ENCODE results near the gene DCDC2B. TPM values are rescaled to one million over a fixed set of nuclear protein-coding genes. Genes with fewer than 3 reads are reported as not detected.

The DCDC2B gene
- total and polyA plus RNA-seq, 9 of the 15 experiments (the other 6 are each of a cell fraction or from before 2014, with no cell fraction given), result not detected

DNA sequence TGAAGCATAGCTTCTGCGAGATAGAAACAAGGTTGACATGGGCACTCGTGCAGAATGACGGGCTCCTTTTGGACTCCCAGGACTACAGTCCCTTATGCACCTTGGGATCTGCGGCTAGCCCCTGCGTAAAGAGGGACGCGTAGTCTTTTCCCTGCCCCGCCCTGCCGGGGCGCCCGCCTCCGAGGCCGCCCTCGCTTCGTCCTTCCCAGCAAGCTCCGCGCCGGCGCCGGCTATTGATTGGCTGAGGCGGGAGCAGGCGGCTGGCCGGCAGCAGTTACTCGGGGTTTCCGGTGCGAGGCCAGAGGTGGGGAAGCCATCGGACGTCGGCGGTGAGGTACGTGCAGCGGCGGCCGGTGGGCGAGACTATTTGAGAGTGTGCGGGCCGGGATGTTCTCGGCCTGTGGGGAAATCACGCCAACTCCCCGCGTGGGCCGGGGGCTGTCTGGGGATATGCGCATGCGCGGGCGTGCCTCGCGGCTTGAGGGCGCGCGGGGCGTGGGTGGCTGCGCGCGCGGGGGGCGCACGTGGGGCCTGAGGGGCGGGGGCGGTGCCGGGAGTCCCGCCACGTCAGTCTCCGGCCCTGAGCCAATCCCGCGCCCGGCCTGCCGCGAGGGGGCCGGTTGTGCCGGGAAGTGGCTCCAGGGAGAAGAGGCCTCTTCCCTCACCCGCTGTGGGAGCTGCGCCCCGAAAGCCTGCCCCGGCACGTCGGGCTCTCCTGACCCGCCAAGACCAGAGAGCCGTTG, 29.3 kb upstream of the DCDC2B start, which contains the start of gene TXLNA (continued):
- TF ChIP-seq, protein P1, sequence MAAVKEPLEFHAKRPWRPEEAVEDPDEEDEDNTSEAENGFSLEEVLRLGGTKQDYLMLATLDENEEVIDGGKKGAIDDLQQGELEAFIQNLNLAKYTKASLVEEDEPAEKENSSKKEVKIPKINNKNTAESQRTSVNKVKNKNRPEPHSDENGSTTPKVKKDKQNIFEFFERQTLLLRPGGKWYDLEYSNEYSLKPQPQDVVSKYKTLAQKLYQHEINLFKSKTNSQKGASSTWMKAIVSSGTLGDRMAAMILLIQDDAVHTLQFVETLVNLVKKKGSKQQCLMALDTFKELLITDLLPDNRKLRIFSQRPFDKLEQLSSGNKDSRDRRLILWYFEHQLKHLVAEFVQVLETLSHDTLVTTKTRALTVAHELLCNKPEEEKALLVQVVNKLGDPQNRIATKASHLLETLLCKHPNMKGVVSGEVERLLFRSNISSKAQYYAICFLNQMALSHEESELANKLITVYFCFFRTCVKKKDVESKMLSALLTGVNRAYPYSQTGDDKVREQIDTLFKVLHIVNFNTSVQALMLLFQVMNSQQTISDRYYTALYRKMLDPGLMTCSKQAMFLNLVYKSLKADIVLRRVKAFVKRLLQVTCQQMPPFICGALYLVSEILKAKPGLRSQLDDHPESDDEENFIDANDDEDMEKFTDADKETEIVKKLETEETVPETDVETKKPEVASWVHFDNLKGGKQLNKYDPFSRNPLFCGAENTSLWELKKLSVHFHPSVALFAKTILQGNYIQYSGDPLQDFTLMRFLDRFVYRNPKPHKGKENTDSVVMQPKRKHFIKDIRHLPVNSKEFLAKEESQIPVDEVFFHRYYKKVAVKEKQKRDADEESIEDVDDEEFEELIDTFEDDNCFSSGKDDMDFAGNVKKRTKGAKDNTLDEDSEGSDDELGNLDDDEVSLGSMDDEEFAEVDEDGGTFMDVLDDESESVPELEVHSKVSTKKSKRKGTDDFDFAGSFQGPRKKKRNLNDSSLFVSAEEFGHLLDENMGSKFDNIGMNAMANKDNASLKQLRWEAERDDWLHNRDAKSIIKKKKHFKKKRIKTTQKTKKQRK (IDR thresholded peaks at IDR 0.05; ENCODE audit: borderline replicate concordance, low read depth, low read length), result no peak
- TF ChIP-seq TARDBP (IDR thresholded peaks at IDR 0.05), result peak; percentile 98
- TF ChIP-seq, protein P2, sequence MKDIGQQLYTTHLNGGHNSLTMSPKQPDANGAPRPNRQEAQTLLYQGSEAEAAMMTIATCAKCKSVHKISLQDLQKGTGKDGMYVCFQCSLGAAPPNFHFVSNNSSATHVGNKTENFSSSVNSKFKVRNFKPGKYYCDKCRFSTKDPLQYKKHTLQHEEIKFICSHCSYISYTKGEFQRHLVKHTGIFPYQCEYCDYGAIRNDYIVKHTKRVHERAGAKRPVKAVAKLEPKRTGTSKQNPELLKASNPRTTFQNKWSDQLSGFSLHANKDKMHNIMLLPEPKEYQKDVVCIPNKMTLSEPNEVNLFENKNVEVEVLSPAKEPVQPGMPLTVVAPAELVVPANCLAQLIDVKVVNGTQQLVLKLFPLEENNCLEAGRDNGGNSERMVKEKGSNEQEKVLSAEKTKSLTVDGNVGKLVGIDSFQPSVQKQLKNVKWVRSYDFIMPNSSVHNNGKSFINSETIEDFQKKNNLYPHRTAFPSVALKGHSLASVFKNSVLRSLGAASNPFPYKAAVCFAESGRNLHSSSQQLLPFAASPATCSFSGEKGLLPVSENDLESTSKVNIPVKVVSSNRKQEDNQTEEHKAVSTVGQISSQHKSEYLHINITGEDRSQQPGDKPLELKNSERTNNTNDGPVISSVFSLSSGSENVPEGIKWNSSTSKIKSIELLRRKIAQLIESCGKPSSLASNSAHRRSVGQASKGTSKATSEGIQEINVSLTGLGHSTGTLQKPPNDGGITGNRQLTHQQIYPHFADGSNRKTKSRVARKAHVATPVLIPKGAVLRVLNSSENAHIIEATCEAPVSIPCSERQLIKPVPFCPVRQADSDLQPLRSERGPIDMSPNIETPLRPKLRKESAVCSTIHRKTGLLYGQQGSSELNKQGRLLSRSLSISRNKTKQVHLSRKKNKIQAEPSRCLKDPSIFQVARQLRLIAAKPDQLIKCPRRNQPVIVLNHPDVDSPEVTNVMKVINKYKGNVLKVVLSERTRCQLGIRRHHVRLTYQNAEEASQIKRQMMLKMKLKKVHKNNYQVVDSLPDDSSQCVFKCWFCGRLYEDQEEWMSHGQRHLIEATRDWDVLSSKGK (CRISPR knock-in tag; IDR thresholded peaks at IDR 0.05), result no peak
- no peak for TF ChIP-seq FUS (optimal IDR thresholded peaks at IDR 0.05; ENCODE audit: low read depth, low read length)
- no peak for TF ChIP-seq DNMT1 (IDR thresholded peaks at IDR 0.05)
- TF ChIP-seq NR4A1 (CRISPR knock-in tag; IDR thresholded peaks at IDR 0.05), result peak; percentile 17
- TF ChIP-seq NR4A1 (tag; IDR thresholded peaks at IDR 0.05), result peak; percentile 89
- TF ChIP-seq ELF1 (tag; IDR thresholded peaks at IDR 0.05), result peak; percentile 74
- TF ChIP-seq, protein P3, sequence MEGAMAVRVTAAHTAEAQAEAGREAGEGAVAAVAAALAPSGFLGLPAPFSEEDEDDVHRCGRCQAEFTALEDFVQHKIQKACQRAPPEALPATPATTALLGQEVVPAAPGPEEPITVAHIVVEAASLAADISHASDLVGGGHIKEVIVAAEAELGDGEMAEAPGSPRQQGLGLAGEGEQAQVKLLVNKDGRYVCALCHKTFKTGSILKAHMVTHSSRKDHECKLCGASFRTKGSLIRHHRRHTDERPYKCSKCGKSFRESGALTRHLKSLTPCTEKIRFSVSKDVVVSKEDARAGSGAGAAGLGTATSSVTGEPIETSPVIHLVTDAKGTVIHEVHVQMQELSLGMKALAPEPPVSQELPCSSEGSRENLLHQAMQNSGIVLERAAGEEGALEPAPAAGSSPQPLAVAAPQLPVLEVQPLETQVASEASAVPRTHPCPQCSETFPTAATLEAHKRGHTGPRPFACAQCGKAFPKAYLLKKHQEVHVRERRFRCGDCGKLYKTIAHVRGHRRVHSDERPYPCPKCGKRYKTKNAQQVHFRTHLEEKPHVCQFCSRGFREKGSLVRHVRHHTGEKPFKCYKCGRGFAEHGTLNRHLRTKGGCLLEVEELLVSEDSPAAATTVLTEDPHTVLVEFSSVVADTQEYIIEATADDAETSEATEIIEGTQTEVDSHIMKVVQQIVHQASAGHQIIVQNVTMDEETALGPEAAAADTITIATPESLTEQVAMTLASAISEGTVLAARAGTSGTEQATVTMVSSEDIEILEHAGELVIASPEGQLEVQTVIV (CRISPR knock-in tag; IDR thresholded peaks at IDR 0.05; ENCODE audit: borderline replicate concordance), result no peak
- TF ChIP-seq, protein P4, sequence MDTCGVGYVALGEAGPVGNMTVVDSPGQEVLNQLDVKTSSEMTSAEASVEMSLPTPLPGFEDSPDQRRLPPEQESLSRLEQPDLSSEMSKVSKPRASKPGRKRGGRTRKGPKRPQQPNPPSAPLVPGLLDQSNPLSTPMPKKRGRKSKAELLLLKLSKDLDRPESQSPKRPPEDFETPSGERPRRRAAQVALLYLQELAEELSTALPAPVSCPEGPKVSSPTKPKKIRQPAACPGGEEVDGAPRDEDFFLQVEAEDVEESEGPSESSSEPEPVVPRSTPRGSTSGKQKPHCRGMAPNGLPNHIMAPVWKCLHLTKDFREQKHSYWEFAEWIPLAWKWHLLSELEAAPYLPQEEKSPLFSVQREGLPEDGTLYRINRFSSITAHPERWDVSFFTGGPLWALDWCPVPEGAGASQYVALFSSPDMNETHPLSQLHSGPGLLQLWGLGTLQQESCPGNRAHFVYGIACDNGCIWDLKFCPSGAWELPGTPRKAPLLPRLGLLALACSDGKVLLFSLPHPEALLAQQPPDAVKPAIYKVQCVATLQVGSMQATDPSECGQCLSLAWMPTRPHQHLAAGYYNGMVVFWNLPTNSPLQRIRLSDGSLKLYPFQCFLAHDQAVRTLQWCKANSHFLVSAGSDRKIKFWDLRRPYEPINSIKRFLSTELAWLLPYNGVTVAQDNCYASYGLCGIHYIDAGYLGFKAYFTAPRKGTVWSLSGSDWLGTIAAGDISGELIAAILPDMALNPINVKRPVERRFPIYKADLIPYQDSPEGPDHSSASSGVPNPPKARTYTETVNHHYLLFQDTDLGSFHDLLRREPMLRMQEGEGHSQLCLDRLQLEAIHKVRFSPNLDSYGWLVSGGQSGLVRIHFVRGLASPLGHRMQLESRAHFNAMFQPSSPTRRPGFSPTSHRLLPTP (IDR thresholded peaks at IDR 0.05; ENCODE audit: borderline replicate concordance, extremely low read depth, insufficient read length), result no peak
- TF ChIP-seq ZNF668 (CRISPR knock-in tag; IDR thresholded peaks at IDR 0.05), result no peak
- peak; percentile 8; the same call in 1 of the 2 replicates for TF ChIP-seq TEAD4 (IDR thresholded peaks at IDR 0.05; ENCODE audit: low read length)
- no peak for TF ChIP-seq TEAD4 (CRISPR knock-in tag; IDR thresholded peaks at IDR 0.05; ENCODE audit: borderline replicate concordance)
- TF ChIP-seq LEF1 (IDR thresholded peaks at IDR 0.05), result no peak
- no peak for TF ChIP-seq ZNF232 (CRISPR knock-in tag; IDR thresholded peaks at IDR 0.05)
- TF ChIP-seq SRSF9 (IDR thresholded peaks at IDR 0.05; ENCODE audit: borderline replicate concordance, low read depth, low read length), result no peak

All from K562 (cell line).